Stomach (tissue), 9 donors: ENCODE results near the gene EFCAB12. TPM values are rescaled to one million over a fixed set of nuclear protein-coding genes. Genes with fewer than 3 reads are reported as not detected.

ENCODE experiments used
- DNase-seq, 2 donors: peaks; one replicate each; pipeline versions ENCODE4 v3.0.0 to v3.0.0-alpha.2; 2013 to 2019
- H3K27ac ChIP-seq, 5 donors: fragments of 200-600 bp in 4 of 5; sonication (generic) in 4 of 5; one replicate each; pipeline ENCODE4 v1.5.1; 2013 to 2019; ENCODE audit warnings: mild to moderate bottlenecking in 1 of 5, moderate library complexity in 1 of 5
- H3K27me3 ChIP-seq, 3 donors: fragments of 200-600 bp; sonication (generic); one replicate each; pipeline ENCODE4 v1.5.1; 2017 to 2019; ENCODE audit warnings: mixed run types in 1 of 3
- H3K36me3 ChIP-seq, 4 donors: fragments of 200-600 bp; sonication (generic); 1 replicate in 3 of 4; 2 replicates in 1 of 4; pipeline ENCODE4 v1.5.1; 2016 to 2019
- H3K4me1 ChIP-seq, 4 donors: fragments of 200-600 bp; sonication (generic); one replicate each; pipeline ENCODE4 v1.5.1; 2016 to 2019
- H3K4me3 ChIP-seq, 4 donors: fragments of 200-600 bp; sonication (generic) in 3 of 4; one replicate each; pipeline ENCODE4 v1.5.1; 2016 to 2019; ENCODE audit warnings: mild to moderate bottlenecking in 1 of 4
- H3K9me3 ChIP-seq, 4 donors: fragments of 200-600 bp; sonication (generic); one replicate each; pipeline ENCODE4 v1.5.1; 2016 to 2019
- CTCF ChIP-seq, 7 experiments: fragments of 450-650 bp in 4 of 7; fragments of 200-600 bp in 3 of 7; sonication (generic) in 3 of 7; IDR thresholded peaks; one replicate each; pipeline ENCODE4 v1.5.1; 2016 to 2019; ENCODE audit warnings: antibody characterized with exemption in 7 of 7, control low read depth in 2 of 7, mild to moderate bottlenecking in 1 of 7
- EP300 ChIP-seq: sonication (generic); formaldehyde crosslinking; IDR thresholded peaks from one replicate; pipeline ENCODE4 v1.6.1; 2017; ENCODE audit warnings: antibody characterized with exemption
- POLR2A ChIP-seq, 4 donors: fragments of 450-650 bp; IDR thresholded peaks; one replicate each; pipeline ENCODE4 v1.6.1; 2016; ENCODE audit warnings: antibody characterized with exemption in 4 of 4, control low read depth in 2 of 4, mild to moderate bottlenecking in 1 of 4, moderate library complexity in 1 of 4
- POLR2AphosphoS5 ChIP-seq, 3 donors: sonication (generic); formaldehyde crosslinking; IDR thresholded peaks; one replicate each; pipeline ENCODE4 v1.6.1; 2016; ENCODE audit warnings: antibody characterized with exemption in 3 of 3
- WGBS, 5 donors: extraction: QIAGEN DNeasy Blood & Tissue Kit in 3 of 5; methylation state at CpG; one replicate each; pipeline versions ENCODE4 v1.1.5 to v1.1.7; 2013 to 2018; 5-methylcytosine and 5-hydroxymethylcytosine counted together
- intact Hi-C: fragments of 100-400 bp; cut with DNase I; formaldehyde crosslinking; loops from one replicate; pipeline ENCODE4 v1.15.1; 2023; ENCODE audit warnings: low total_unique reads
- polyA plus RNA-seq, 3 donors: library from polyadenylated mRNA; stranded (reverse); fragments of 200-250 nt; gene quantifications; one replicate each; pipeline ENCODE4 v1.2.3, GENCODE V29; 2013
- total RNA-seq, 5 donors: library from RNA; depleted of rRNA; stranded (reverse); fragments of >200 nt; gene quantifications; one replicate each; pipeline versions ENCODE4 v1.1.0 to v1.2.3, GENCODE V29; 2014 to 2016
- donor health status: healthy with polysubstance abuse.
- donor health status: Bipolar disorder and iron deficiency.
- donor health status: healthy.

Gene EFCAB12
- total and polyA plus RNA-seq, 8 donors = 0.33 to 4.0 (median 1.8) TPM; not detected in 2

DNA sequence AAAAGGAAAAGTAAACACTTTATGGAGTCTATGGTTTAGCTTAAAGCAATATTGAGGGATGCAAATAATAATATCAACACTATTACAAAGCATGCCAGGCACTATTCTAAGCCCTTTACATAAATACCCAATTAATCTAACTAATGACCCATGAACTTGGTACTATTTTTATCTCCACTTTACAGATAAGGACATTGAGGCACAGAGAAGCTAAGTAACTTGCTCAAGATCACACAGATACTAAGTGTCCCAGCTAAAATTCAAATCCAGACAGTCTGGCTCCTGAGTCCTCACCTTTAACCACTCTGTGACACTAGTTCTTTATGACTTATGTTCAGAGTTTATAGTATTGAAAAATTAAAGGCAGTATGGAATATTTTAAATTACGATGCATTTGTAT lies 5.7 kb upstream of the EFCAB12 start:
- H3K27ac ChIP-seq = no peak overlapping the region
- H3K27me3 ChIP-seq = no peaks in the 10 kb centered on the region
- H3K4me1 ChIP-seq = peaks cover 23 to 61% (median 44%) of the 10 kb centered on the region in 4 donors
- H3K9me3 ChIP-seq = no peaks in the 10 kb centered on the region
- WGBS, 5 donors = 93 to 100% (median 97%) methylated on average over 1 of the region's 1 CpG
- intact Hi-C loops = no loop called here
- no peak for DNase-seq
- H3K4me3 ChIP-seq = no peak overlapping the region
- no peak for TF ChIP-seq POLR2AphosphoS5 (IDR thresholded peaks at IDR 0.05)
- TF ChIP-seq EP300 = no peak
- TF ChIP-seq CTCF (IDR thresholded peaks at IDR 0.05) = no peak
- TF ChIP-seq POLR2A (IDR thresholded peaks at IDR 0.05) = no peak
- peaks cover 38 to 77% (median 74%) of the 10 kb centered on the region in 4 donors for H3K36me3 ChIP-seq

DNA sequence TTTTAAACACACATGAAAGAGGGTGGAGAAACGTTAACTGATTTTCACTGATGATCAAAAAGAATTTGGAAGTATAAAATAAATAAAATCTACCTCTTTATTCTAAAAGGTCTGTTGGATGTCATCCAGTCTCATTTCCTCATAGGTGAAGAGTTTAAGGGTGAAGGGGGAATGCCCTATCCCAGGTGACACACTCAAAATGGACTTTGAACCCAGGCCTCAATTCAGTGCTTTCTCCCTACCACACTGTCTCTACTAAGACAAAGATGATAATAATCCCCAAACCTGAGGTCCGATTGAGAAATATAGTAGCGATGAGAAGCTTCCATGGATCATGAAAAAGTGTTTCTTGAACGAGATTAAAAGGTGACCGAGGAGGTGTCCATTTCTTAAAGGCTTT lies 5.1 kb upstream of the EFCAB12 start:
- no peak overlapping the region for H3K4me3 ChIP-seq
- 76 to 85% (median 80%) methylated on average over 5 of the region's 5 CpGs for WGBS, 5 donors
- H3K36me3 ChIP-seq = peaks cover 38 to 77% (median 74%) of the 10 kb centered on the region in 4 donors

GRCh38 chr3:129432671-129433070 lies 4.2 kb upstream of the EFCAB12 start:
- no peak for TF ChIP-seq EP300
- no peak for TF ChIP-seq CTCF (IDR thresholded peaks at IDR 0.05)
- TF ChIP-seq POLR2AphosphoS5 (IDR thresholded peaks at IDR 0.05) = no peak
- no peak for TF ChIP-seq POLR2A (IDR thresholded peaks at IDR 0.05)
- DNase-seq = no peak
- H3K4me3 ChIP-seq = no peak overlapping the region
- no peaks in the 10 kb centered on the region for H3K9me3 ChIP-seq
- H3K27me3 ChIP-seq = no peaks in the 10 kb centered on the region
- H3K27ac ChIP-seq = no peak overlapping the region
- intact Hi-C loops = no loop called here
- peaks cover 28 to 60% (median 44%) of the 10 kb centered on the region in 4 donors for H3K4me1 ChIP-seq
- H3K36me3 ChIP-seq = peaks cover 37 to 73% (median 71%) of the 10 kb centered on the region in 4 donors

More for the DNA sequence above, 5.1 kb upstream of the EFCAB12 start:
- no peak overlapping the region for H3K27ac ChIP-seq
- no peak for DNase-seq
- no peaks in the 10 kb centered on the region for H3K27me3 ChIP-seq
- H3K9me3 ChIP-seq = no peaks in the 10 kb centered on the region
- intact Hi-C loops = no loop called here
- peaks cover 23 to 61% (median 44%) of the 10 kb centered on the region in 4 donors for H3K4me1 ChIP-seq
- TF ChIP-seq CTCF (IDR thresholded peaks at IDR 0.05) = no peak
- TF ChIP-seq EP300 = no peak

DNA sequence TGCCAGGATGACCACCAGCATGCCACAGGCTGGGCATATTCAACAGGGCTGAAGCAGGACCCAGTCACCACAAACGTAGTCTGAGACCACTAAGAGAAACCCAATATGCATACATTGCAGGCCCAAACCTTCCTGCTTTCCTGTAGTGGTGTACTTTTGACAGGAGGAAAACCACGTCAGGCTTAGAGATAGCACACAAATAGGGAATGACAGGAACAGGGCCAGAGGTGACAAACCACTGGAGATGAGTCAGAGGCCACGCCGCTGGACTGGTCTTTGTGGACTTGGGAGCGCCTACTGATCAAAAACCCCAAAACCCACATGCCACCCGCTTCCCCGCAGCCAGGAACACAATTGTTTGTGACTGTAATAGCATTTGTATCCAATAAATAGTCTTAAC lies 3.6 kb upstream of the EFCAB12 start:
- DNase-seq = no peak
- WGBS, 5 donors = 75 to 87% (median 83%) methylated on average over 7 of the region's 7 CpGs
- Histone ChIP-seq H3K4me1 (peaks cover 32 to 58% (median 45%) of the 10 kb centered on the region in 4 donors), H3K27ac (no peak overlapping the region), H3K4me3 (no peak overlapping the region), H3K27me3 (no peaks in the 10 kb centered on the region), H3K9me3 (no peaks in the 10 kb centered on the region), H3K36me3 (peaks cover 31 to 66% (median 65%) of the 10 kb centered on the region in 4 donors)
- TF ChIP-seq CTCF (IDR thresholded peaks at IDR 0.05) = no peak
- no peak for TF ChIP-seq POLR2AphosphoS5 (IDR thresholded peaks at IDR 0.05)
- TF ChIP-seq POLR2A (IDR thresholded peaks at IDR 0.05) = no peak
- no peak for TF ChIP-seq EP300
- intact Hi-C loops = no loop called here
